ENCODE measurements around the gene HSF5. TPM values are rescaled to one million over a fixed set of nuclear protein-coding genes. Genes with fewer than 3 reads are reported as not detected.

Gene HSF5
- total RNA-seq, 2 donors from 2014 or later, result 0.09 to 0.22 TPM

GRCh38 chr17:58515286-58515685, 27.1 kb upstream of the HSF5 start:
- H3K4me3 Mint-ChIP-seq, result peak overlapping the region; percentile 82
- no peaks in the 10 kb centered on the region for H3K27me3 ChIP-seq (ENCODE audit: control insufficient read depth, insufficient read depth, low read length, poor library complexity, severe bottlenecking)
- H3K27me3 Mint-ChIP-seq (ENCODE audit: insufficient read depth), result no peaks in the 10 kb centered on the region
- TF ChIP-seq, protein P1, sequence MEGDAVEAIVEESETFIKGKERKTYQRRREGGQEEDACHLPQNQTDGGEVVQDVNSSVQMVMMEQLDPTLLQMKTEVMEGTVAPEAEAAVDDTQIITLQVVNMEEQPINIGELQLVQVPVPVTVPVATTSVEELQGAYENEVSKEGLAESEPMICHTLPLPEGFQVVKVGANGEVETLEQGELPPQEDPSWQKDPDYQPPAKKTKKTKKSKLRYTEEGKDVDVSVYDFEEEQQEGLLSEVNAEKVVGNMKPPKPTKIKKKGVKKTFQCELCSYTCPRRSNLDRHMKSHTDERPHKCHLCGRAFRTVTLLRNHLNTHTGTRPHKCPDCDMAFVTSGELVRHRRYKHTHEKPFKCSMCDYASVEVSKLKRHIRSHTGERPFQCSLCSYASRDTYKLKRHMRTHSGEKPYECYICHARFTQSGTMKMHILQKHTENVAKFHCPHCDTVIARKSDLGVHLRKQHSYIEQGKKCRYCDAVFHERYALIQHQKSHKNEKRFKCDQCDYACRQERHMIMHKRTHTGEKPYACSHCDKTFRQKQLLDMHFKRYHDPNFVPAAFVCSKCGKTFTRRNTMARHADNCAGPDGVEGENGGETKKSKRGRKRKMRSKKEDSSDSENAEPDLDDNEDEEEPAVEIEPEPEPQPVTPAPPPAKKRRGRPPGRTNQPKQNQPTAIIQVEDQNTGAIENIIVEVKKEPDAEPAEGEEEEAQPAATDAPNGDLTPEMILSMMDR (conservative IDR thresholded peaks at IDR 0.05), result no peak
- no peak overlapping the region for H3K27ac ChIP-seq (ENCODE audit: low read depth, low read length)
- peaks cover 22% of the 10 kb centered on the region for H3K36me3 Mint-ChIP-seq (ENCODE audit: low read depth)
- no peak for DNase-seq
- H3K9me3 Mint-ChIP-seq, result no peaks in the 10 kb centered on the region
- H3K36me3 ChIP-seq (ENCODE audit: control insufficient read depth, insufficient read depth, low read length), result peaks cover 24% of the 10 kb centered on the region
- H3K4me1 Mint-ChIP-seq, result peaks cover 22% of the 10 kb centered on the region
- H3K9ac ChIP-seq (ENCODE audit: extremely low read depth, low read length, poor library complexity, severe bottlenecking), result no peak overlapping the region
- peak overlapping the region; percentile 91 for H3K27ac Mint-ChIP-seq
- H3K4me1 ChIP-seq (ENCODE audit: control insufficient read depth, insufficient read depth, low read length), result no peaks in the 10 kb centered on the region
- H3K9me3 ChIP-seq (ENCODE audit: control insufficient read depth, low read length), result no peaks in the 10 kb centered on the region
- H3K4me3 ChIP-seq (ENCODE audit: low read length), result peak overlapping the region; percentile 87
- 91 to 100% methylated on average over 1 to 2 of the region's 2 CpGs for WGBS, 2 experiments (ENCODE audit: insufficient coverage in 1 of 2, insufficient read length in 1 of 2)

- Mint-ChIP-seq H3K27ac (peak overlapping the region; percentile 91), H3K36me3 (ENCODE audit: low read depth) (peaks cover 27% of the 10 kb centered on the region), H3K27me3 (ENCODE audit: insufficient read depth) (no peaks in the 10 kb centered on the region), H3K4me1 (peaks cover 22% of the 10 kb centered on the region), H3K9me3 (no peaks in the 10 kb centered on the region), H3K4me3 (peak overlapping the region; percentile 82)
- H3K9ac ChIP-seq (ENCODE audit: extremely low read depth, low read length, poor library complexity, severe bottlenecking), result no peak overlapping the region
- no peak for DNase-seq
- H3K27me3 ChIP-seq (ENCODE audit: control insufficient read depth, insufficient read depth, low read length, poor library complexity, severe bottlenecking), result no peaks in the 10 kb centered on the region
- H3K36me3 ChIP-seq (ENCODE audit: control insufficient read depth, insufficient read depth, low read length), result peaks cover 29% of the 10 kb centered on the region
- TF ChIP-seq, protein P1 (conservative IDR thresholded peaks at IDR 0.05), result no peak
- no peak overlapping the region for H3K27ac ChIP-seq (ENCODE audit: low read depth, low read length)
- H3K4me1 ChIP-seq (ENCODE audit: control insufficient read depth, insufficient read depth, low read length), result no peaks in the 10 kb centered on the region
- H3K9me3 ChIP-seq (ENCODE audit: control insufficient read depth, low read length), result no peaks in the 10 kb centered on the region
- 30 to 50% methylated on average over 5 to 11 of the region's 11 CpGs for WGBS, 2 experiments (ENCODE audit: insufficient coverage in 1 of 2, insufficient read length in 1 of 2)
- H3K4me3 ChIP-seq (ENCODE audit: low read length), result peak overlapping the region; percentile 87
Observed at GRCh38 chr17:58514770-58515157, 26.6 kb upstream of the HSF5 start.

- peaks cover 32% of the 10 kb centered on the region for H3K36me3 Mint-ChIP-seq (ENCODE audit: low read depth)
- peaks cover 22% of the 10 kb centered on the region for H3K4me1 Mint-ChIP-seq
- TF ChIP-seq, protein P1 (conservative IDR thresholded peaks at IDR 0.05), result no peak
- peaks cover 33% of the 10 kb centered on the region for H3K36me3 ChIP-seq (ENCODE audit: control insufficient read depth, insufficient read depth, low read length)
- peak within 1 kb of the TSS; percentile 91 for H3K27ac Mint-ChIP-seq
- peak; percentile 98 for DNase-seq
- H3K27ac ChIP-seq (ENCODE audit: low read depth, low read length), result peak within 1 kb of the TSS; percentile 34
- no peaks in the 10 kb centered on the region for H3K27me3 ChIP-seq (ENCODE audit: control insufficient read depth, insufficient read depth, low read length, poor library complexity, severe bottlenecking)
- no peaks in the 10 kb centered on the region for H3K4me1 ChIP-seq (ENCODE audit: control insufficient read depth, insufficient read depth, low read length)
- H3K4me3 Mint-ChIP-seq, result peak within 1 kb of the TSS; percentile 82
- peak within 1 kb of the TSS; percentile 87 for H3K4me3 ChIP-seq (ENCODE audit: low read length)
- H3K9ac ChIP-seq (ENCODE audit: extremely low read depth, low read length, poor library complexity, severe bottlenecking), result peak within 1 kb of the TSS; percentile 50
- H3K27me3 Mint-ChIP-seq (ENCODE audit: insufficient read depth), result no peaks in the 10 kb centered on the region
- no peaks in the 10 kb centered on the region for H3K9me3 ChIP-seq (ENCODE audit: control insufficient read depth, low read length)
- 0 to 1% methylated on average over 17 to 64 of the region's 64 CpGs for WGBS, 2 experiments (ENCODE audit: insufficient coverage in 1 of 2, insufficient read length in 1 of 2)
- H3K9me3 Mint-ChIP-seq, result no peaks in the 10 kb centered on the region
Observed at GRCh38 chr17:58513965-58514769, 26.0 kb upstream of the HSF5 start, which contains the start of gene MTMR4. Gene MTMR4, minus strand, starts transcription at chr17:58514638. Its CDS starts 231 bp downstream, at chr17:58514407.
